ENCODE measurements around the gene PGP. TPM values are rescaled to one million over a fixed set of nuclear protein-coding genes. Genes with fewer than 3 reads are reported as not detected.
"Not testable (repeated sequence)": the region's sequence is repeated elsewhere in the genome, so short reads cannot be mapped to it uniquely, and the experiment has no call there.

The PGP gene
- polyA plus RNA-seq, 1 donor (not counting 4 experiments of a cell fraction or from before 2014, with no cell fraction given), result 10.3 TPM

DNA sequence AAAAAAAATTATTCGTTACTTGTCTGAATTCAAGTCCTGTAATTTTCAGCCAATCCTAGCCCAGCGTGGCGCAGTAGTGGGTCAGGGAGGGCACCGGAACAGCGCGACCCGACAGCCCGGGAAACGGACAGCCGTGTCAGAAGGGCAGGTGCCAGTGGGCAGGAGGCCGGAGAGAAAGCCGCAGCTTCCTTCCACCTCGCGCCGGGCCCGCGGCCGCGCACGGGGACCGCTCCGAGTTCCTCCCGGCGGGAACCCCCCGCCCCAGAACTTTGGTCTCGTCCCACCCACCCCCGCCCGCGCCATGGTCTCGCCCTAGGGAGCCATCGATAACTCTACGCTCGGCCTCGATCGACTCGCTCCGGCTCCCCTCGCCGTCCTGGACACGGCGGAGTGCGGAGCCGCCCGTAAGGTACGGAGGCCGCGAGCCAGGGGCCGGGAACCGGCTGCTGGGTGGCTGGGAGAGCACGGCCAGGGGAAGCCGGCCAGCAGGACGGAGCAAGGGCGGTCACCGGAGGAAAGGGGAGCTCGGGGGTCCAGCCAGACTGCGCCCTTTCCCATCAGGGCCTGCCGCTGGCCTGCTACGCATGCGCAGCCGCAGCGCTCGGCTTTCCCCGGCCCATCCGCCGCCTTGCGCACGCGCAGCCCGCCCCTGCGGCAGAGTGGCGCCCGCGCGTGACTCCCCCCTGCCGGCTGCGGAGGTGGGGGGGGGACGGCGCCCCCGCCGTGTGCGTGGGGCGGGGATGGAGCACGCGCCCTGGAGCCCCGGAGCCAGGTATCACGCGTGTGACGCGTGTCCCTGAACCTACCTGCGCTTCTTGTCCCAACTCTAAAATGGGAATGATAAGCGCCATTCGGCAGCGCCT, 9.3 kb downstream of the PGP start, which contains the start of gene MLST8:
Gene MLST8, plus strand, starts transcription at position 351 of the 863 bp plus-strand sequence. CDS start 632 bp downstream, outside the sequence.
- Histone ChIP-seq H3K27ac (ENCODE audit: control insufficient read depth, insufficient read depth, low read length) (peak within 1 kb of the TSS; percentile 84), H3K79me2 (ENCODE audit: control insufficient read depth, insufficient read depth, low read length) (peaks cover 7% of the 10 kb centered on the region), H3K9me1 (ENCODE audit: control insufficient read depth, extremely low read depth, insufficient read depth, low read length) (no peaks in the 10 kb centered on the region), H2AFZ (ENCODE audit: control insufficient read depth, low read length) (peak within 1 kb of the TSS; percentile 97), H3K27me3 (ENCODE audit: control insufficient read depth, extremely low read depth, insufficient read depth, low read length) (no peaks in the 10 kb centered on the region), H3K9ac (ENCODE audit: control insufficient read depth, extremely low read depth, insufficient read depth, low read length) (peak within 1 kb of the TSS; percentile 93), H3K4me1 (ENCODE audit: control insufficient read depth, extremely low read depth, insufficient read depth, low read length) (peaks cover 9% of the 10 kb centered on the region), H3K9me3 (ENCODE audit: control insufficient read depth, low read depth, low read length) (no peaks in the 10 kb centered on the region), H3K4me2 (ENCODE audit: control insufficient read depth, extremely low read depth, insufficient read depth, low read depth, low read length) (peak within 1 kb of the TSS; percentile 89), H3K36me3 (ENCODE audit: control insufficient read depth in 2 of 2, extremely low read depth in 1 of 2, insufficient read depth in 2 of 2, low read length in 2 of 2) (peaks cover 12% of the 10 kb centered on the region in 2 experiments), H4K20me1 (ENCODE audit: control insufficient read depth, extremely low read depth, insufficient read depth, low read length) (no peaks in the 10 kb centered on the region), H3K4me3 (ENCODE audit: control insufficient read depth in 2 of 3, extremely low read depth in 1 of 3, insufficient read depth in 2 of 3, low read depth in 1 of 3, low read length in 3 of 3) (peak within 1 kb of the TSS; percentile 73 to 95 (median 77))
- dilution Hi-C loops (cut with MboI; ENCODE audit: extremely low pct_ligation_motif_present, low sequenced_read_pairs), result no loop called here
- DNase-seq (ENCODE audit: low read depth, low spot score) (no peak), FAIRE-seq (no peak)
- TF ChIP-seq, protein P1, sequence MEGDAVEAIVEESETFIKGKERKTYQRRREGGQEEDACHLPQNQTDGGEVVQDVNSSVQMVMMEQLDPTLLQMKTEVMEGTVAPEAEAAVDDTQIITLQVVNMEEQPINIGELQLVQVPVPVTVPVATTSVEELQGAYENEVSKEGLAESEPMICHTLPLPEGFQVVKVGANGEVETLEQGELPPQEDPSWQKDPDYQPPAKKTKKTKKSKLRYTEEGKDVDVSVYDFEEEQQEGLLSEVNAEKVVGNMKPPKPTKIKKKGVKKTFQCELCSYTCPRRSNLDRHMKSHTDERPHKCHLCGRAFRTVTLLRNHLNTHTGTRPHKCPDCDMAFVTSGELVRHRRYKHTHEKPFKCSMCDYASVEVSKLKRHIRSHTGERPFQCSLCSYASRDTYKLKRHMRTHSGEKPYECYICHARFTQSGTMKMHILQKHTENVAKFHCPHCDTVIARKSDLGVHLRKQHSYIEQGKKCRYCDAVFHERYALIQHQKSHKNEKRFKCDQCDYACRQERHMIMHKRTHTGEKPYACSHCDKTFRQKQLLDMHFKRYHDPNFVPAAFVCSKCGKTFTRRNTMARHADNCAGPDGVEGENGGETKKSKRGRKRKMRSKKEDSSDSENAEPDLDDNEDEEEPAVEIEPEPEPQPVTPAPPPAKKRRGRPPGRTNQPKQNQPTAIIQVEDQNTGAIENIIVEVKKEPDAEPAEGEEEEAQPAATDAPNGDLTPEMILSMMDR (optimal IDR thresholded peaks at IDR 0.05 in 1 of 3, IDR thresholded peaks at IDR 0.05 in 1 of 3, conservative IDR thresholded peaks at IDR 0.05 in 1 of 3; ENCODE audit: extremely low read depth in 1 of 3, insufficient read depth in 2 of 3, low read length in 3 of 3), result peak in 2 of 3 experiments; percentile 4 to 32
- TF ChIP-seq EZH2 (IDR thresholded peaks at IDR 0.05; ENCODE audit: low read length), result no peak

DNA sequence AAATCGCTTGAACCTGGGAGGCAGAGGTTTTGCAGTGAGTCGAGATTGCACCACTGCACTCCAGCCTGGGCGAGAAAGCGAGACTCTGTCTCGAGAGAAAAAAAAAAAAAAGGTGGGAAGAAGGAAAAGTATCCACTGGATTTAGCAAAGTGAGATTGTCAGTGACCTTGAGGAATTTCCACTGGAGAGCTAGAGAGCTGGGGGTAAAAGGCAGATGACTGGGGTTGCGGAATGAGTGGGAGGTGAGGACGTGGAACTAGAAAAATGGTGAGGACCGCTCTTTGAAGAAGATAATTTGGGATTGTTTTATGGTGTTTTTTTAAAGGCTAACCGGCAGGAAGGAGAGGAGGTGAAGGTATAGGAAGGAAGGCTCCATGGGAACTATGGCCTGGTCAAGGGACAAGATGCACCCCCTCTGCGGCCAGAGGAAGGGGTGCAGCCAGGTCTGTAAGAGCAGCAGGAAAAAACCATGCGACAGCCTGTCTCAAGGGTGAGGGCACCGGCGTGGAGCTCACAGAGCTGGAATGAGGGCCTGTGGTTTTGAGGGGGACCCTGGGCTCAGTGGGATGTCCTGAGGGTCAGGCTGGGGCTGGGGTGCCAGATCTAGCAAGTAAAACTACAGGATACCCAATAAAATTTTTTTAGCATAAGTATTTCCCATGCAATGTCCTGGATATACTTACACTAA, 10.1 kb downstream of the PGP start:
- FAIRE-seq, result no peak
- no peak for TF ChIP-seq EZH2 (IDR thresholded peaks at IDR 0.05; ENCODE audit: low read length)
- TF ChIP-seq, protein P1 (optimal IDR thresholded peaks at IDR 0.05 in 1 of 3, IDR thresholded peaks at IDR 0.05 in 1 of 3, conservative IDR thresholded peaks at IDR 0.05 in 1 of 3; ENCODE audit: extremely low read depth in 1 of 3, insufficient read depth in 2 of 3, low read length in 3 of 3), result no peak

DNA sequence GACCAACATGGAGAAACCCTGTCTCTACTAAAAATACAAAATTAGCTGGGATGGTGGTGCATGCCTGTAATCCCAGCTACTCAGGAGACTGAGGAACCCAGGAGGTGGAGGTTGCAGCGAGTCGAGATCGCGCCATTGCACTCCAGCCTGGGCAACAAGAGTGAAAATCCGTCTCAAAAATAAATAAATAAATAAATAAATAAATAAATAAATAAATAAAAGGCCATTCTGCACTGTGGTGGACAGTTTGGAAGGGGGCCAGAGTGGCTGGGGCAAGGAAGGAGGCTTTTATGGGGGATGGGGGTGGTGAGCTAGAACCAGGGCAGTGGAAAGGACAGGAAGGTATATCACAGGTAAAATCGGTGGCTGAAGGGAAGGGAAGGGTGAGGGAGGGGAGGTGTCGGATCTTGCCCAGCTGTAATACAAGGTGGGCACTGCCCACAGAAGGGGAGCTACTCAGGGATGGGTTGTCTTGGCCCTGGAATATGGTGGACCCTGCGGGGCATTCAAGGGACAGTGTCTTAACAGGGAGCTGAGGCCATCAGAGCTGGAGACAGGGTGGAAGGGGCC, 11.4 kb downstream of the PGP start:
- H3K9ac ChIP-seq (ENCODE audit: control insufficient read depth, extremely low read depth, insufficient read depth, low read length); dilution Hi-C loops (cut with MboI; ENCODE audit: extremely low pct_ligation_motif_present, low sequenced_read_pairs); H3K9me1 ChIP-seq (ENCODE audit: control insufficient read depth, extremely low read depth, insufficient read depth, low read length); H3K27ac ChIP-seq (ENCODE audit: control insufficient read depth, insufficient read depth, low read length); H3K4me3 ChIP-seq (ENCODE audit: control insufficient read depth in 2 of 3, extremely low read depth in 1 of 3, insufficient read depth in 2 of 3, low read depth in 1 of 3, low read length in 3 of 3); H3K4me2 ChIP-seq (ENCODE audit: control insufficient read depth, extremely low read depth, insufficient read depth, low read depth, low read length); FAIRE-seq; H3K9me3 ChIP-seq (ENCODE audit: control insufficient read depth, low read depth, low read length); H2AFZ ChIP-seq (ENCODE audit: control insufficient read depth, low read length); DNase-seq (ENCODE audit: low read depth, low spot score); H3K27me3 ChIP-seq (ENCODE audit: control insufficient read depth, extremely low read depth, insufficient read depth, low read length); H4K20me1 ChIP-seq (ENCODE audit: control insufficient read depth, extremely low read depth, insufficient read depth, low read length); H3K79me2 ChIP-seq (ENCODE audit: control insufficient read depth, insufficient read depth, low read length): not testable (repeated sequence)
- Histone ChIP-seq H3K36me3 (ENCODE audit: control insufficient read depth in 2 of 2, extremely low read depth in 1 of 2, insufficient read depth in 2 of 2, low read length in 2 of 2) (peaks cover 4 to 11% of the 10 kb centered on the region in 2 experiments), H3K4me1 (ENCODE audit: control insufficient read depth, extremely low read depth, insufficient read depth, low read length) (peaks cover 14% of the 10 kb centered on the region)

More for the DNA sequence above, 10.1 kb downstream of the PGP start:
- peak overlapping the region; percentile 89 for H3K4me2 ChIP-seq (ENCODE audit: control insufficient read depth, extremely low read depth, insufficient read depth, low read depth, low read length)
- H3K27me3 ChIP-seq (ENCODE audit: control insufficient read depth, extremely low read depth, insufficient read depth, low read length), result no peaks in the 10 kb centered on the region
- H3K79me2 ChIP-seq (ENCODE audit: control insufficient read depth, insufficient read depth, low read length), result peaks cover 7% of the 10 kb centered on the region
- no peaks in the 10 kb centered on the region for H4K20me1 ChIP-seq (ENCODE audit: control insufficient read depth, extremely low read depth, insufficient read depth, low read length)
- H3K27ac ChIP-seq (ENCODE audit: control insufficient read depth, insufficient read depth, low read length), result peak overlapping the region; percentile 84
- H3K4me1 ChIP-seq (ENCODE audit: control insufficient read depth, extremely low read depth, insufficient read depth, low read length), result peaks cover 9% of the 10 kb centered on the region
- peak overlapping the region; percentile 73 to 95 (median 77) for H3K4me3 ChIP-seq (ENCODE audit: control insufficient read depth in 2 of 3, extremely low read depth in 1 of 3, insufficient read depth in 2 of 3, low read depth in 1 of 3, low read length in 3 of 3)
- H2AFZ ChIP-seq (ENCODE audit: control insufficient read depth, low read length), result peak overlapping the region; percentile 92
- H3K9ac ChIP-seq (ENCODE audit: control insufficient read depth, extremely low read depth, insufficient read depth, low read length), result peak overlapping the region; percentile 93
- DNase-seq (ENCODE audit: low read depth, low spot score), result no peak
- no peaks in the 10 kb centered on the region for H3K9me1 ChIP-seq (ENCODE audit: control insufficient read depth, extremely low read depth, insufficient read depth, low read length)
- dilution Hi-C loops (cut with MboI; ENCODE audit: extremely low pct_ligation_motif_present, low sequenced_read_pairs), result no loop called here
- no peaks in the 10 kb centered on the region for H3K9me3 ChIP-seq (ENCODE audit: control insufficient read depth, low read depth, low read length)
- H3K36me3 ChIP-seq (ENCODE audit: control insufficient read depth in 2 of 2, extremely low read depth in 1 of 2, insufficient read depth in 2 of 2, low read length in 2 of 2), result peaks cover 12% of the 10 kb centered on the region in 2 experiments
